OCI-LY3 (cell line): ENCODE data around the gene RAB2B.

Experiments used
- CTCF ChIP-seq: fragments of 200-600, 300-600 bp; sonication (generic); IDR thresholded peaks from 2 replicates; pipeline ENCODE4 v1.5.1; 2014; ENCODE audit warnings: antibody characterized with exemption, low read length, low read depth
- EZH2phosphoT487 ChIP-seq: fragments of 200-600 bp; shearing (Covaris generic); IDR thresholded peaks from 2 replicates; pipeline ENCODE4 v1.6.1; 2018; ENCODE audit warnings: antibody characterized with exemption, mixed run types, low read depth

DNA sequence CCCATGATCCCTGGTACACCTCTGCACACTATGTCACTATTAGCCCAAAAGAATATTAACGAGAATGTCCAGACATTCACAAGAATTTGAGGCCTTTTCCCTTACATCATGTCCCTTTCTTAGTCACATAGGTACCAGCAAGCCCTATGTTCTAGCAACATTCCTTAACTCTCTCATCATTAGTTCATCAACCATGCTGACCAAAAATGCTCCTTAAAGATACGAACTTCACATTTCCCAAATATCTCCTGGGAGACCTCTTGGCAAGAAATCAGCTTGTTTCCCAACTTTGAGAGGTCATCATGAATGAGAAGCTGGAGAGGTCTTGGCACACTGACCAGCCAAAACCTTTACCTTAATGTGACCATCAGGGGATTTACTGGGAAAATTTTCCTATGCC lies 44.7 kb upstream of the RAB2B start:
- TF ChIP-seq CTCF (no peak), EZH2phosphoT487 (no peak)
